Panc1 (cell line): Measurements from ENCODE around the gene COL26A1. TPM values are rescaled to one million over a fixed set of nuclear protein-coding genes. Genes with fewer than 3 reads are reported as not detected.

Source experiments
- ATAC-seq: fragments of 200-7000 bp; cut with Tn5 transposase; 2 replicates; pipeline ENCODE4 v1.9.1; 2020; ENCODE audit warnings: mild to moderate bottlenecking, moderate library complexity
- BruUV-seq: library from RNA; stranded (reverse); fragments of 400-500 nt; replicated peaks from 2 replicates; lab custom pipeline; 2021; lab: Mats Ljungman, UMichigan
- CTCF ChIA-PET: fragments of 300-600 bp; sonication (Branson Sonifier 250); formaldehyde crosslinking; loops from one replicate; lab custom pipeline; 2022; ENCODE audit warnings: antibody characterized with exemption; lab: Charles Lee
- POLR2A ChIA-PET: fragments of 300-600 bp; sonication (Branson Sonifier 250); formaldehyde crosslinking; loops from one replicate; lab custom pipeline; 2022; ENCODE audit warnings: antibody characterized with exemption; lab: Charles Lee
- DNase-seq: peaks from one replicate; pipeline ENCODE4 v3.0.0-alpha.2; 2010; ENCODE audit warnings: low read depth, low spot score
- H3K27ac ChIP-seq: 2 replicates; pipeline ENCODE4 v1.5.1; 2011; ENCODE audit warnings: mild to moderate bottlenecking, low read length, inconsistent platforms
- H3K27me3 ChIP-seq: fragments of 200-500 bp; sonication (Bioruptor generic); 2 replicates; pipeline ENCODE4 v1.6.0; 2014; ENCODE audit warnings: low read length, inconsistent platforms; ENCODE audit not compliant: control insufficient read depth, insufficient read depth
- H3K36me3 ChIP-seq: fragments of 200-500 bp; sonication (Bioruptor generic); 2 replicates; pipeline ENCODE4 v1.5.1; 2014; ENCODE audit warnings: inconsistent platforms, mild to moderate bottlenecking, low read length, moderate library complexity; ENCODE audit not compliant: control insufficient read depth, insufficient read depth
- H3K4me1 ChIP-seq: 2 replicates; pipeline ENCODE4 v1.5.1; 2011; ENCODE audit warnings: inconsistent platforms, mild to moderate bottlenecking, low read length, moderate library complexity; ENCODE audit not compliant: control insufficient read depth, insufficient read depth
- H3K4me3 ChIP-seq, 2 experiments: 2 replicates each; pipeline ENCODE4 v1.5.1; 2011 to 2012; ENCODE audit warnings: low read depth in 2 of 2, low read length in 2 of 2, mild to moderate bottlenecking in 2 of 2, inconsistent platforms in 1 of 2, moderate library complexity in 1 of 2
- H3K9me3 ChIP-seq: fragments of 200-500 bp; sonication (Bioruptor generic); 2 replicates; pipeline ENCODE4 v1.5.1; 2014; ENCODE audit warnings: low read depth, mild to moderate bottlenecking, inconsistent platforms, low read length, moderate library complexity; ENCODE audit not compliant: control insufficient read depth, insufficient read depth
- CTCF ChIP-seq: fragments of 450-650 bp; IDR thresholded peaks from 2 replicates; pipeline ENCODE4 v1.5.1; 2017; ENCODE audit warnings: mild to moderate bottlenecking
- POLR2AphosphoS5 ChIP-seq: IDR thresholded peaks from 2 replicates; pipeline ENCODE4 v1.6.1; 2012; ENCODE audit warnings: mild to moderate bottlenecking, low read depth, low read length, moderate library complexity
- SIN3A ChIP-seq: IDR thresholded peaks from 2 replicates; pipeline ENCODE4 v1.6.1; 2012; ENCODE audit warnings: low read depth, mild to moderate bottlenecking, low read length, moderate library complexity, borderline replicate concordance; ENCODE audit not compliant: insufficient read depth
- TCF7L2 ChIP-seq: IDR thresholded peaks from 2 replicates; pipeline ENCODE4 v1.6.1; 2011; ENCODE audit warnings: mild to moderate bottlenecking, low read depth, low read length, inconsistent platforms
- in situ Hi-C: cut with HindIII; loops from 2 replicates; pipeline ENCODE4 v1.10.0; 2016; ENCODE audit warnings: low sequenced_read_pairs, low pct_unique_long_range_greater_than_20kb
- intact Hi-C: fragments of 100-400 bp; cut with micrococcal nuclease; formaldehyde crosslinking; loops from one replicate; pipeline ENCODE4 v1.10.0; 2022; ENCODE audit not compliant: unreplicated experiment
- total RNA-seq: library from RNA; stranded (reverse); gene quantifications from one replicate; pipeline ENCODE4 v1.2.1, GENCODE V29; 2021; ENCODE audit not compliant: unreplicated experiment
- TF ChIP-seq, protein P1 (sequence below), 2 experiments: IDR thresholded peaks; 2 replicates each; pipeline ENCODE4 v1.6.1; 2011 to 2012; ENCODE audit warnings: low read depth in 2 of 2, control low read depth in 1 of 2, low read length in 1 of 2, mild to moderate bottlenecking in 1 of 2, moderate library complexity in 1 of 2; ENCODE audit not compliant: insufficient read depth in 1 of 2

Gene COL26A1
- total RNA-seq, 1 experiment from 2014 or later: 25.8 TPM

GRCh38 chr7:101578552-101578951 is 215.9 kb downstream of the COL26A1 start:
- ChIA-PET POLR2A (no interaction called here), CTCF (no interaction called here)
- intact Hi-C loops (no loop called here), in situ Hi-C loops (no loop called here)
- H3K4me1 ChIP-seq: no peaks in the 10 kb centered on the region
- no peaks in the 10 kb centered on the region for H3K27me3 ChIP-seq
- no peaks in the 10 kb centered on the region for H3K9me3 ChIP-seq
- DNase-seq: no peak
- H3K27ac ChIP-seq: no peak overlapping the region
- no TSS peak for BruUV-seq
- ATAC-seq: no peak
- TF ChIP-seq, protein P1, sequence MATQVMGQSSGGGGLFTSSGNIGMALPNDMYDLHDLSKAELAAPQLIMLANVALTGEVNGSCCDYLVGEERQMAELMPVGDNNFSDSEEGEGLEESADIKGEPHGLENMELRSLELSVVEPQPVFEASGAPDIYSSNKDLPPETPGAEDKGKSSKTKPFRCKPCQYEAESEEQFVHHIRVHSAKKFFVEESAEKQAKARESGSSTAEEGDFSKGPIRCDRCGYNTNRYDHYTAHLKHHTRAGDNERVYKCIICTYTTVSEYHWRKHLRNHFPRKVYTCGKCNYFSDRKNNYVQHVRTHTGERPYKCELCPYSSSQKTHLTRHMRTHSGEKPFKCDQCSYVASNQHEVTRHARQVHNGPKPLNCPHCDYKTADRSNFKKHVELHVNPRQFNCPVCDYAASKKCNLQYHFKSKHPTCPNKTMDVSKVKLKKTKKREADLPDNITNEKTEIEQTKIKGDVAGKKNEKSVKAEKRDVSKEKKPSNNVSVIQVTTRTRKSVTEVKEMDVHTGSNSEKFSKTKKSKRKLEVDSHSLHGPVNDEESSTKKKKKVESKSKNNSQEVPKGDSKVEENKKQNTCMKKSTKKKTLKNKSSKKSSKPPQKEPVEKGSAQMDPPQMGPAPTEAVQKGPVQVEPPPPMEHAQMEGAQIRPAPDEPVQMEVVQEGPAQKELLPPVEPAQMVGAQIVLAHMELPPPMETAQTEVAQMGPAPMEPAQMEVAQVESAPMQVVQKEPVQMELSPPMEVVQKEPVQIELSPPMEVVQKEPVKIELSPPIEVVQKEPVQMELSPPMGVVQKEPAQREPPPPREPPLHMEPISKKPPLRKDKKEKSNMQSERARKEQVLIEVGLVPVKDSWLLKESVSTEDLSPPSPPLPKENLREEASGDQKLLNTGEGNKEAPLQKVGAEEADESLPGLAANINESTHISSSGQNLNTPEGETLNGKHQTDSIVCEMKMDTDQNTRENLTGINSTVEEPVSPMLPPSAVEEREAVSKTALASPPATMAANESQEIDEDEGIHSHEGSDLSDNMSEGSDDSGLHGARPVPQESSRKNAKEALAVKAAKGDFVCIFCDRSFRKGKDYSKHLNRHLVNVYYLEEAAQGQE (IDR thresholded peaks at IDR 0.05; ENCODE audit: insufficient read depth in 1 of 2, low read depth in 2 of 2, low read length in 1 of 2): no peak
- no peaks in the 10 kb centered on the region for H3K36me3 ChIP-seq
- H3K4me3 ChIP-seq: no peak overlapping the region

GRCh38 chr7:101580596-101580995 is 217.9 kb downstream of the COL26A1 start:
- H3K27ac ChIP-seq: no peak overlapping the region
- DNase-seq (no peak), ATAC-seq (no peak)
- in situ Hi-C loops: no loop called here
- no peak overlapping the region for H3K4me3 ChIP-seq
- no peaks in the 10 kb centered on the region for H3K36me3 ChIP-seq
- BruUV-seq: no TSS peak
- no peak for TF ChIP-seq TCF7L2
- TF ChIP-seq SIN3A: no peak
- no peak for TF ChIP-seq CTCF
- TF ChIP-seq, protein P1 (IDR thresholded peaks at IDR 0.05; ENCODE audit: insufficient read depth in 1 of 2, low read depth in 2 of 2, low read length in 1 of 2): no peak
- TF ChIP-seq POLR2AphosphoS5: no peak
- ChIA-PET CTCF (no interaction called here), POLR2A (no interaction called here)
- no peaks in the 10 kb centered on the region for H3K9me3 ChIP-seq
- no peaks in the 10 kb centered on the region for H3K4me1 ChIP-seq
- H3K27me3 ChIP-seq: no peaks in the 10 kb centered on the region
- intact Hi-C loops: no loop called here
